GM12878 (cell line): ENCODE results near the gene GORASP1.

ENCODE experiments used
- CHD2 ChIP-seq: IDR thresholded peaks from 2 replicates; pipeline ENCODE4 v1.6.1; 2011; ENCODE audit warnings: low read depth, low read length, improper control_type of control experiment, borderline replicate concordance
- EGR1 ChIP-seq, 2 experiments: IDR thresholded peaks; 1 replicate in 1 of 2; 2 replicates in 1 of 2; pipeline ENCODE4 v1.6.1; 2011 to 2012; ENCODE audit warnings: low read depth in 2 of 2, low read length in 2 of 2, borderline replicate concordance in 1 of 2, mild to moderate bottlenecking in 1 of 2, moderate library complexity in 1 of 2
- GABPA ChIP-seq: IDR thresholded peaks from 2 replicates; pipeline ENCODE4 v1.6.1; 2014; ENCODE audit warnings: antibody characterized with exemption, low read depth, mild to moderate bottlenecking, inconsistent platforms
- PAX5 ChIP-seq: IDR thresholded peaks from 2 replicates; pipeline ENCODE4 v1.6.1; 2011; ENCODE audit warnings: low read depth, low read length, borderline replicate concordance
- POLR2A ChIP-seq: IDR thresholded peaks from 2 replicates; pipeline ENCODE4 v1.6.1; 2011; ENCODE audit warnings: low read depth, mild to moderate bottlenecking, low read length
- ZNF24 ChIP-seq: fragments of 450-650 bp; IDR thresholded peaks from 2 replicates; pipeline ENCODE4 v1.6.1; 2017; ENCODE audit warnings: antibody characterized with exemption, mild to moderate bottlenecking
- TF ChIP-seq, protein P1 (sequence below): IDR thresholded peaks from 2 replicates; pipeline ENCODE4 v1.6.1; 2012; ENCODE audit warnings: low read length, inconsistent platforms
- TF ChIP-seq, protein P2 (sequence below), 3 experiments: IDR thresholded peaks in 2 of 3; conservative IDR thresholded peaks in 1 of 3; 2 replicates each; pipeline ENCODE4 v1.5.1; 2011; ENCODE audit warnings: low read depth in 3 of 3, low read length in 3 of 3, mild to moderate bottlenecking in 3 of 3, control low read depth in 2 of 3, moderate library complexity in 2 of 3, inconsistent platforms in 1 of 3, mixed read lengths in 1 of 3; ENCODE audit not compliant: control insufficient read depth in 2 of 3, insufficient read depth in 1 of 3; ENCODE audit errors: extremely low read depth in 1 of 3

DNA sequence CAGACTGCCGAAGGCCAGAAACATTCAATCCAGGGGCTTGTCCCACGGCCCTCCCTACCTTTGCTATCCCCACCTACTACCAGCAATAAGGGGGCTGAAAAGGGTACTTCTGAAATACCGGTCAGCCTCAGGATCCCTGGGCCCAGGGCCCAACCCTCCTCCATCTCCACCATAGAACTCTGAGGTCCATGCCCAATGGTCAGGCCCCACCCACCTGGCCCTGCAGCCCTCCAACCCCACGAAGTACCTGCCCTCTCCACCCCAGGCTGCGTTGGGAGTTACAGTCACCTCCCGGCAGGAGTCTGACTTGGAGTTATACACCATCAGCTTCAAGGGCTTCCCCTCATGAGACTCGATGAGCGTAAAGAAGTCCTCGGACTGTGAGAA, 6.9 kb downstream of the GORASP1 start:
- TF ChIP-seq, protein P1, sequence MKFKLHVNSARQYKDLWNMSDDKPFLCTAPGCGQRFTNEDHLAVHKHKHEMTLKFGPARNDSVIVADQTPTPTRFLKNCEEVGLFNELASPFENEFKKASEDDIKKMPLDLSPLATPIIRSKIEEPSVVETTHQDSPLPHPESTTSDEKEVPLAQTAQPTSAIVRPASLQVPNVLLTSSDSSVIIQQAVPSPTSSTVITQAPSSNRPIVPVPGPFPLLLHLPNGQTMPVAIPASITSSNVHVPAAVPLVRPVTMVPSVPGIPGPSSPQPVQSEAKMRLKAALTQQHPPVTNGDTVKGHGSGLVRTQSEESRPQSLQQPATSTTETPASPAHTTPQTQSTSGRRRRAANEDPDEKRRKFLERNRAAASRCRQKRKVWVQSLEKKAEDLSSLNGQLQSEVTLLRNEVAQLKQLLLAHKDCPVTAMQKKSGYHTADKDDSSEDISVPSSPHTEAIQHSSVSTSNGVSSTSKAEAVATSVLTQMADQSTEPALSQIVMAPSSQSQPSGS: no peak
- TF ChIP-seq ZNF24 (no peak), CHD2 (no peak), PAX5 (no peak), POLR2A (no peak), GABPA (no peak), EGR1 (IDR thresholded peaks at IDR 0.05; ENCODE audit: borderline replicate concordance in 1 of 2, low read depth in 2 of 2, low read length in 2 of 2) (no peak)
- TF ChIP-seq, protein P2, sequence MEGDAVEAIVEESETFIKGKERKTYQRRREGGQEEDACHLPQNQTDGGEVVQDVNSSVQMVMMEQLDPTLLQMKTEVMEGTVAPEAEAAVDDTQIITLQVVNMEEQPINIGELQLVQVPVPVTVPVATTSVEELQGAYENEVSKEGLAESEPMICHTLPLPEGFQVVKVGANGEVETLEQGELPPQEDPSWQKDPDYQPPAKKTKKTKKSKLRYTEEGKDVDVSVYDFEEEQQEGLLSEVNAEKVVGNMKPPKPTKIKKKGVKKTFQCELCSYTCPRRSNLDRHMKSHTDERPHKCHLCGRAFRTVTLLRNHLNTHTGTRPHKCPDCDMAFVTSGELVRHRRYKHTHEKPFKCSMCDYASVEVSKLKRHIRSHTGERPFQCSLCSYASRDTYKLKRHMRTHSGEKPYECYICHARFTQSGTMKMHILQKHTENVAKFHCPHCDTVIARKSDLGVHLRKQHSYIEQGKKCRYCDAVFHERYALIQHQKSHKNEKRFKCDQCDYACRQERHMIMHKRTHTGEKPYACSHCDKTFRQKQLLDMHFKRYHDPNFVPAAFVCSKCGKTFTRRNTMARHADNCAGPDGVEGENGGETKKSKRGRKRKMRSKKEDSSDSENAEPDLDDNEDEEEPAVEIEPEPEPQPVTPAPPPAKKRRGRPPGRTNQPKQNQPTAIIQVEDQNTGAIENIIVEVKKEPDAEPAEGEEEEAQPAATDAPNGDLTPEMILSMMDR (IDR thresholded peaks at IDR 0.05 in 2 of 3, conservative IDR thresholded peaks at IDR 0.05 in 1 of 3; ENCODE audit: control insufficient read depth in 2 of 3, extremely low read depth in 1 of 3, insufficient read depth in 1 of 3, low read depth in 3 of 3, low read length in 3 of 3): no peak
